ENCODE measurements around the gene NOS1AP.

- TF ChIP-seq POLR2AphosphoS5 (IDR thresholded peaks at IDR 0.05; ENCODE audit: low read depth, low read length) = no peak
- no peak for TF ChIP-seq TAF1 (IDR thresholded peaks at IDR 0.05; ENCODE audit: low read depth, low read length)
These were observed 265.6 kb downstream of the NOS1AP start for GRCh38 chr1:162335126-162335525.
